PC-9 (cell line): ENCODE measurements around the gene ORC3. TPM values are rescaled to one million over a fixed set of nuclear protein-coding genes. Genes with fewer than 3 reads are reported as not detected.

Experiments used
- BruUV-seq: library from RNA; stranded (reverse); fragments of 400-500 nt; replicated peaks from 2 replicates; lab custom pipeline; 2021; lab: Mats Ljungman, UMichigan
- CTCF ChIA-PET: fragments of 300-600 bp; sonication (Branson Sonifier 250); formaldehyde crosslinking; loops from one replicate; lab custom pipeline; 2022; ENCODE audit warnings: antibody characterized with exemption; lab: Charles Lee
- POLR2A ChIA-PET: fragments of 300-600 bp; sonication (Branson Sonifier 250); formaldehyde crosslinking; loops from one replicate; lab custom pipeline; 2022; ENCODE audit warnings: antibody characterized with exemption; ENCODE audit not compliant: unreplicated experiment; lab: Charles Lee
- DNase-seq, 2 experiments: peaks; one replicate each; pipeline versions ENCODE4 v3.0.0 to v3.0.0-alpha.2; 2015 to 2022; ENCODE audit warnings: mixed read lengths in 1 of 2
- H2AFZ ChIP-seq: fragments of 200-600 bp; sonication (generic); 2 replicates; pipeline ENCODE4 v1.8.1; 2017; ENCODE audit warnings: antibody characterized with exemption
- H3F3A ChIP-seq: fragments of 200-600 bp; sonication (generic); 2 replicates; pipeline ENCODE4 v1.8.1; 2017; ENCODE audit warnings: antibody characterized with exemption, mild to moderate bottlenecking, low read depth; ENCODE audit not compliant: insufficient read depth
- H3K27ac ChIP-seq: fragments of 200-600 bp; sonication (generic); 2 replicates; pipeline ENCODE4 v1.6.1; 2016; ENCODE audit warnings: mixed run types
- H3K27me3 ChIP-seq: fragments of 200-600 bp; sonication (generic); 2 replicates; pipeline ENCODE4 v1.6.1; 2016; ENCODE audit warnings: low read depth, mixed run types; ENCODE audit not compliant: insufficient read depth
- H3K36me3 ChIP-seq: fragments of 200-600 bp; sonication (generic); 2 replicates; pipeline ENCODE4 v1.6.1; 2016; ENCODE audit warnings: low read depth, mixed run types
- H3K4me1 ChIP-seq: fragments of 200-600 bp; sonication (generic); replicated peaks from 2 replicates; pipeline ENCODE4 v1.6.1; 2016; ENCODE audit warnings: mixed run types; ENCODE audit not compliant: insufficient read depth
- H3K4me2 ChIP-seq: fragments of 200-600 bp; sonication (generic); 2 replicates; pipeline ENCODE4 v1.6.1; 2017; ENCODE audit warnings: mixed run types
- H3K4me3 ChIP-seq: fragments of 200-600 bp; sonication (generic); 2 replicates; pipeline ENCODE4 v1.6.1; 2016; ENCODE audit warnings: mixed run types
- H3K79me2 ChIP-seq: fragments of 200-600 bp; sonication (generic); 2 replicates; pipeline ENCODE4 v1.6.1; 2017; ENCODE audit warnings: low read depth, mixed run types
- H3K9me2 ChIP-seq: fragments of 200-600 bp; sonication (generic); 2 replicates; pipeline ENCODE4 v1.8.1; 2017; ENCODE audit warnings: mild to moderate bottlenecking; ENCODE audit not compliant: insufficient read depth
- H3K9me3 ChIP-seq: fragments of 200-600 bp; sonication (generic); 2 replicates; pipeline ENCODE4 v1.8.1; 2016; ENCODE audit warnings: low read depth; ENCODE audit not compliant: insufficient read depth
- H4K20me1 ChIP-seq: fragments of 200-600 bp; sonication (generic); 2 replicates; pipeline ENCODE4 v1.8.1; 2017; ENCODE audit not compliant: insufficient read depth
- CTCF ChIP-seq: fragments of 200-600 bp; sonication (generic); conservative IDR thresholded peaks from 2 replicates; pipeline ENCODE4 v1.6.1; 2017; ENCODE audit warnings: mixed run types, antibody characterized with exemption, mild to moderate bottlenecking, moderate library complexity
- EZH2 ChIP-seq: fragments of 200-600 bp; sonication (generic); IDR thresholded peaks from 2 replicates; pipeline ENCODE4 v1.8.0; 2017; ENCODE audit warnings: antibody characterized with exemption, low read depth
- intact Hi-C: fragments of 100-400 bp; cut with micrococcal nuclease; formaldehyde crosslinking; loops from one replicate; pipeline ENCODE4 v1.10.0; 2022; ENCODE audit not compliant: unreplicated experiment
- total RNA-seq: library from RNA; stranded (reverse); gene quantifications from 2 replicates; pipeline ENCODE4 v1.2.3, GENCODE V29; 2021

Gene ORC3
- total RNA-seq, 1 experiment from 2014 or later: 24.3 TPM

- CTCF ChIA-PET: no interaction called here
- Histone ChIP-seq H2AFZ (no peak overlapping the region), H3F3A (no peaks in the 10 kb centered on the region), H3K36me3 (peaks cover 6% of the 10 kb centered on the region), H3K27ac (no peak overlapping the region), H4K20me1 (no peaks in the 10 kb centered on the region; the same call in 1 of the 2 replicates), H3K9me2 (no peaks in the 10 kb centered on the region), H3K4me2 (no peak overlapping the region), H3K27me3 (no peaks in the 10 kb centered on the region), H3K9me3 (no peaks in the 10 kb centered on the region), H3K4me1 (no peaks in the 10 kb centered on the region), H3K4me3 (no peak overlapping the region), H3K79me2 (no peaks in the 10 kb centered on the region)
- TF ChIP-seq CTCF (no peak), EZH2 (no peak)
- intact Hi-C loops: no loop called here
- no TSS peak for BruUV-seq
- POLR2A ChIA-PET: no interaction called here
- no peak for DNase-seq
Observed at GRCh38 chr6:87558446-87558845, 31.5 kb upstream of the ORC3 start.

- BruUV-seq: no TSS peak
- Histone ChIP-seq H3K9me3 (no peaks in the 10 kb centered on the region), H3K36me3 (peaks cover 13% of the 10 kb centered on the region), H3K79me2 (no peaks in the 10 kb centered on the region), H3K27me3 (no peaks in the 10 kb centered on the region), H3K27ac (no peak overlapping the region), H3F3A (no peaks in the 10 kb centered on the region), H3K9me2 (no peaks in the 10 kb centered on the region), H2AFZ (no peak overlapping the region), H3K4me1 (no peaks in the 10 kb centered on the region), H4K20me1 (no peaks in the 10 kb centered on the region; the same call in 1 of the 2 replicates), H3K4me3 (no peak overlapping the region), H3K4me2 (no peak overlapping the region)
- POLR2A ChIA-PET: interaction anchor here (0.6 to 0.7 kb wide), 2 partner anchors 9 to 47 kb away, joined by 5 to 8 read pairs; no protein-coding TSS in a partner anchor
- DNase-seq: no peak
- intact Hi-C loops: no loop called here
- CTCF ChIA-PET: no interaction called here
- TF ChIP-seq EZH2 (no peak), CTCF (no peak)
Observed at GRCh38 chr6:87561017-87561416, 28.9 kb upstream of the ORC3 start.

GRCh38 chr6:87572021-87572420 lies 17.9 kb upstream of the ORC3 start:
- no TSS peak for BruUV-seq

More at GRCh38 chr6:87572021-87572420, 17.9 kb upstream of the ORC3 start:
- intact Hi-C loops: no loop called here
- peaks cover 23% of the 10 kb centered on the region; the same call in 1 of the 2 replicates for H3K79me2 ChIP-seq
- TF ChIP-seq CTCF (no peak), EZH2 (no peak)
- H3F3A ChIP-seq: no peaks in the 10 kb centered on the region
- no peaks in the 10 kb centered on the region for H3K27me3 ChIP-seq
- no peak overlapping the region for H3K4me3 ChIP-seq
- H4K20me1 ChIP-seq: no peaks in the 10 kb centered on the region
- no peak for DNase-seq
- CTCF ChIA-PET: no interaction called here
- no peak overlapping the region for H3K4me2 ChIP-seq
- POLR2A ChIA-PET: no interaction called here
- H3K4me1 ChIP-seq: no peaks in the 10 kb centered on the region
- no peak overlapping the region for H2AFZ ChIP-seq
- no peaks in the 10 kb centered on the region for H3K9me2 ChIP-seq
- H3K9me3 ChIP-seq: no peaks in the 10 kb centered on the region
- H3K27ac ChIP-seq: no peak overlapping the region
- no peaks in the 10 kb centered on the region for H3K36me3 ChIP-seq
